Activated CD4-positive, alpha-beta T cell treated with anti-CD3 and anti-CD28 coated beads, Interleukin-2, amount 50 U/mL, for 4 hours (primary cell): Measurements from ENCODE around the gene RASL10B.

Experiments used
- DNase-seq, 2 experiments: peaks; one replicate each; pipeline ENCODE4 v3.0.0-alpha.2; 2020

The RASL10B gene

GRCh38 chr17:35723735-35724134 lies 7.7 kb upstream of the RASL10B start:
- DNase-seq = no peak

GRCh38 chr17:35725058-35725457 lies 6.4 kb upstream of the RASL10B start:
- DNase-seq = no peak

- no peak for DNase-seq
These were observed 5.7 kb upstream of the RASL10B start for GRCh38 chr17:35725802-35726126.

GRCh38 chr17:35726127-35726952 lies 5.1 kb upstream of the RASL10B start:
- no peak for DNase-seq

- no peak for DNase-seq
These were observed 4.4 kb upstream of the RASL10B start for GRCh38 chr17:35726953-35727460.

- DNase-seq = no peak
These were observed 3.8 kb upstream of the RASL10B start for GRCh38 chr17:35727635-35728034.

- DNase-seq = no peak
These were observed 2.9 kb upstream of the RASL10B start for GRCh38 chr17:35728551-35728950.

- DNase-seq = no peak
These were observed 2.0 kb upstream of the RASL10B start for GRCh38 chr17:35729405-35729833.

- DNase-seq = no peak
These were observed 936 bp upstream of the RASL10B start for GRCh38 chr17:35730400-35731005.

- DNase-seq = no peak
These were observed 722 bp downstream of the RASL10B start for GRCh38 chr17:35731917-35732805.

- DNase-seq = no peak
These were observed 1.3 kb downstream of the RASL10B start for GRCh38 chr17:35732806-35733136.

GRCh38 chr17:35733366-35733765 lies 1.9 kb downstream of the RASL10B start:
- DNase-seq = no peak

- DNase-seq = no peak
These were observed 3.0 kb downstream of the RASL10B start for GRCh38 chr17:35734396-35734795.

GRCh38 chr17:35735036-35735805 lies 3.8 kb downstream of the RASL10B start:
- DNase-seq = no peak

GRCh38 chr17:35736236-35736635 lies 4.8 kb downstream of the RASL10B start:
- DNase-seq = no peak

- DNase-seq = no peak
These were observed 7.2 kb downstream of the RASL10B start for GRCh38 chr17:35738519-35739133.

- no peak for DNase-seq
These were observed 8.8 kb downstream of the RASL10B start for GRCh38 chr17:35740216-35740615.

- no peak for DNase-seq
These were observed 9.8 kb downstream of the RASL10B start for GRCh38 chr17:35740997-35741931.

- no peak for DNase-seq
These were observed 11.1 kb downstream of the RASL10B start for GRCh38 chr17:35742496-35742895.

GRCh38 chr17:35742896-35743477 lies 11.5 kb downstream of the RASL10B start:
- DNase-seq = no peak
